Measurements from ENCODE around the gene KCTD3. TPM values are rescaled to one million over a fixed set of nuclear protein-coding genes. Genes with fewer than 3 reads are reported as not detected.

Gene KCTD3
- total and polyA plus RNA-seq, 2 experiments from 2014 or later, result 36.7 to 61.2 TPM

DNA sequence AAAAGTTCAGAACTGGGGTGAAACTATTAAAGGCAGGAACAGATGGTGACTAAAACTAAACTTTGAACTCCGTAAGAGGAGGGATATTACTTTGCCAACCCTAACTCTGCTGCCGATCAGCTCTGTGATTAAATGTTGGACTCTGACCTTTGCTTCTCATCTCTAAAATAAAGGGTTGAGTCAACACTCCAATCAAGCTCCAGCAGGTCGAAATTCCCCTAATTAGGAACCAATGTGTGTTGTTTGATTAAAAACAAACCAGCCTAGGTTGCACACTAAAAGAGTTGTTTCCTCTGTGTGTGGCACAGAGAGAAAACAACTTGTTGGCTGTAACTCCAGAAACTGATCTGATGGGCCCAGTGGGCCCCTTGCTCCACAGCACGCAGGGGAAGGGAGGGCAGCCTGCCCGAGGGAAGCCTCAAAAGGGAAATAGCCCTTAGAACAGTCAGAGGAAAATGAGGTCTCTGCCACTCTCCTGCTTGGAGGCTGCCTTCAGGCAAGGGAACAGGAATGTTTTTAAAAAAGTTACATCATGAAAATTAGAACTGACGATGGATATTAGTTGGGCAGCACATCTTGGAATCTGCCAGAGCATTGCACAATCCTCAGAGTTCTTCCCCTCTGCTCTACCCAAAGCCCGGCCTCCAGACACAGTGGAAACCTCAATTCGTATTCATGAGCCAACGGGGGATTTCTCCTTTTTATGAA lies 69.3 kb downstream of the KCTD3 start:
- H4K20me1 ChIP-seq (ENCODE audit: insufficient read depth, poor library complexity, severe bottlenecking), result no peaks in the 10 kb centered on the region
- H3K9me3 ChIP-seq (ENCODE audit: low read depth), result no peaks in the 10 kb centered on the region
- no peaks in the 10 kb centered on the region for H3K79me2 ChIP-seq
- H3K36me3 ChIP-seq (replicated peaks; ENCODE audit: insufficient read depth, low read depth), result no peaks in the 10 kb centered on the region
- no peaks in the 10 kb centered on the region for H3K27me3 ChIP-seq
- peak overlapping the region; percentile 86 for H3K27ac ChIP-seq
- 55% methylated on average over 9 of the region's 9 CpGs for WGBS (ENCODE audit: low lambda C conversion rate, missing lambda C conversion rate)
- H2AFZ ChIP-seq, result peak overlapping the region; percentile 31
- H3K9me2 ChIP-seq (replicated peaks; ENCODE audit: insufficient read depth), result no peaks in the 10 kb centered on the region
- peaks cover 27% of the 10 kb centered on the region for H3K4me1 ChIP-seq (ENCODE audit: insufficient read depth)
- H3K4me2 ChIP-seq, result peak overlapping the region; percentile 46
- no peak overlapping the region for H3K4me3 ChIP-seq
- peak; percentile 36 for DNase-seq (ENCODE audit: low spot score)
- TF ChIP-seq, protein P1, sequence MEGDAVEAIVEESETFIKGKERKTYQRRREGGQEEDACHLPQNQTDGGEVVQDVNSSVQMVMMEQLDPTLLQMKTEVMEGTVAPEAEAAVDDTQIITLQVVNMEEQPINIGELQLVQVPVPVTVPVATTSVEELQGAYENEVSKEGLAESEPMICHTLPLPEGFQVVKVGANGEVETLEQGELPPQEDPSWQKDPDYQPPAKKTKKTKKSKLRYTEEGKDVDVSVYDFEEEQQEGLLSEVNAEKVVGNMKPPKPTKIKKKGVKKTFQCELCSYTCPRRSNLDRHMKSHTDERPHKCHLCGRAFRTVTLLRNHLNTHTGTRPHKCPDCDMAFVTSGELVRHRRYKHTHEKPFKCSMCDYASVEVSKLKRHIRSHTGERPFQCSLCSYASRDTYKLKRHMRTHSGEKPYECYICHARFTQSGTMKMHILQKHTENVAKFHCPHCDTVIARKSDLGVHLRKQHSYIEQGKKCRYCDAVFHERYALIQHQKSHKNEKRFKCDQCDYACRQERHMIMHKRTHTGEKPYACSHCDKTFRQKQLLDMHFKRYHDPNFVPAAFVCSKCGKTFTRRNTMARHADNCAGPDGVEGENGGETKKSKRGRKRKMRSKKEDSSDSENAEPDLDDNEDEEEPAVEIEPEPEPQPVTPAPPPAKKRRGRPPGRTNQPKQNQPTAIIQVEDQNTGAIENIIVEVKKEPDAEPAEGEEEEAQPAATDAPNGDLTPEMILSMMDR (IDR thresholded peaks at IDR 0.05; ENCODE audit: poor library complexity), result no peak
- no peak for TF ChIP-seq EZH2phosphoT487 (IDR thresholded peaks at IDR 0.05; ENCODE audit: low read depth, severe bottlenecking, unreplicated experiment)
- no peak for TF ChIP-seq EZH2 (IDR thresholded peaks at IDR 0.05; ENCODE audit: borderline replicate concordance)

DNA sequence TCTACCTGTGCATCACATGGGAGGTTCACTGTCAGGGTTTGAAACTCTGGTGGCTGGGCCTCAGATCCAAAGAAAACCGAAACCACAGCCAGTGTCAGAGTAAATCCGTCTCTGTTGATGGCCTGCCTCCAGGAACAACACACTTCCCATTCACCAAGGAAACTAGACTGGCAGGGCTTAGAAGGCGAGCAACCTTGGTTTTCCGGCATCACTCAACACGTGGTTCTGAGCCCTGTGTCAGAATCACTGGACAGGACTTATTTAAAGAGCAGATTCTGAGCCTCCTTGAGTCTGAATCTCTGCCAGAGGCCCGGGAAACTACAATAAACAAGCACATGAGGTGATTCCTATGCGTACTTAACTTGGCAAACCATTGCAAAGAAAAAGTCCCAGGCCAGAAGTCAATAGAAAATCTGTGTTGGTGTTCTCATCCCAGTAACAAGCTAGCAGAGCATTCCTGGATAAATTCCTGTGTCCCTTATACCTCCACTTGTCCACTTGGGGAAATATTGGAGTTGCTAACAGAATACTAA lies 70.0 kb downstream of the KCTD3 start:
- peaks cover 27% of the 10 kb centered on the region for H3K4me1 ChIP-seq (ENCODE audit: insufficient read depth)
- no peak overlapping the region for H3K4me3 ChIP-seq
- no peaks in the 10 kb centered on the region for H3K9me2 ChIP-seq (replicated peaks; ENCODE audit: insufficient read depth)
- peak overlapping the region; percentile 31 for H2AFZ ChIP-seq
- H3K79me2 ChIP-seq, result no peaks in the 10 kb centered on the region
- TF ChIP-seq, protein P1 (IDR thresholded peaks at IDR 0.05; ENCODE audit: poor library complexity), result no peak
- TF ChIP-seq EZH2 (IDR thresholded peaks at IDR 0.05; ENCODE audit: borderline replicate concordance) (no peak), EZH2phosphoT487 (IDR thresholded peaks at IDR 0.05; ENCODE audit: low read depth, severe bottlenecking, unreplicated experiment) (no peak)
- H3K27ac ChIP-seq, result peak overlapping the region; percentile 86
- H3K4me2 ChIP-seq, result peak overlapping the region; percentile 46
- no peaks in the 10 kb centered on the region for H4K20me1 ChIP-seq (ENCODE audit: insufficient read depth, poor library complexity, severe bottlenecking)
- peak; percentile 13 for DNase-seq (ENCODE audit: low spot score)
- no peaks in the 10 kb centered on the region for H3K27me3 ChIP-seq
- no peaks in the 10 kb centered on the region for H3K36me3 ChIP-seq (replicated peaks; ENCODE audit: insufficient read depth, low read depth)
- no peaks in the 10 kb centered on the region for H3K9me3 ChIP-seq (ENCODE audit: low read depth)
- WGBS (ENCODE audit: low lambda C conversion rate, missing lambda C conversion rate), result 75% methylated on average over 7 of the region's 7 CpGs

DNA sequence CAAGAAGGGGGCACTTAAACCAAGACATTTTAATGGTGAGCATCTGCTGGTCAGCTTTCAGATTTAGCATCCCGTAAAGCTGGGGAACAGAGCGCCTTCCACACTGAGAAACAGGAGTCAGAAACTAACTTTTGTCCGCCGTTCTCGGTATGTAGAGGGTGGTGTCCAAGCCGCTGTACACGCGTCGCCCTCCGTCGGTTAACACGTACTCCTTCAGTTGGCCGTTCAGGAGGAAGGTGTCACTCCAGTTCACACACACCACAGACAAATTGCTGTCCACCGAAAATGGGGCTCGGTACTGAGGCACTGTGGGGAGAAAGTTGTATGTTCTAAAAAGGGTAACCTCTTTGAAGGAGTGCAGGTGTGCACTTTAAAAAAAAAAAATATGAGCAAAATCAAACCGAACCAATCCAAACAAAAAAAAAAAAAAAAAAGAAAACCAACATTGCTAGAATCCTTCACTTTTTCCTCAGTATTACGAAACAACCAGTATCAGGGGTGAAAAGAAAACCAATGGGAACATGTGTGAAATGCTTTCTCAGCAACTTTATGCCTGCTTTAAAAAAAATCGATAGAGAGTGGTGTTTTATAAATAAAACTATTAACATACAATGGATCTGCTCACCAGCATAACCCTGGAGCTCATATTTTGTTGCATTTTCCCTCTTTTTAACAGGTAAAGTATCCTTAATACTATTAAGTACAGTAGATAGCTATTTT lies 73.5 kb downstream of the KCTD3 start:
- no peak overlapping the region for H3K4me2 ChIP-seq
- TF ChIP-seq, protein P1 (IDR thresholded peaks at IDR 0.05; ENCODE audit: poor library complexity), result no peak
- no peak for TF ChIP-seq EZH2phosphoT487 (IDR thresholded peaks at IDR 0.05; ENCODE audit: low read depth, severe bottlenecking, unreplicated experiment)
- no peak for TF ChIP-seq EZH2 (IDR thresholded peaks at IDR 0.05; ENCODE audit: borderline replicate concordance)
- H3K27me3 ChIP-seq, result no peaks in the 10 kb centered on the region
- no peaks in the 10 kb centered on the region for H3K79me2 ChIP-seq
- no peaks in the 10 kb centered on the region for H3K9me3 ChIP-seq (ENCODE audit: low read depth)
- H2AFZ ChIP-seq, result no peak overlapping the region
- no peaks in the 10 kb centered on the region for H3K36me3 ChIP-seq (replicated peaks; ENCODE audit: insufficient read depth, low read depth)
- no peak overlapping the region for H3K4me3 ChIP-seq
- DNase-seq (ENCODE audit: low spot score), result no peak
- H3K4me1 ChIP-seq (ENCODE audit: insufficient read depth), result peaks cover 19% of the 10 kb centered on the region
- 96% methylated on average over 18 of the region's 18 CpGs for WGBS (ENCODE audit: low lambda C conversion rate, missing lambda C conversion rate)
- no peaks in the 10 kb centered on the region for H4K20me1 ChIP-seq (ENCODE audit: insufficient read depth, poor library complexity, severe bottlenecking)
- no peak overlapping the region for H3K27ac ChIP-seq
- H3K9me2 ChIP-seq (replicated peaks; ENCODE audit: insufficient read depth), result peaks cover 3% of the 10 kb centered on the region
